ENCODE measurements around the gene IL1F10. TPM values are rescaled to one million over a fixed set of nuclear protein-coding genes. Genes with fewer than 3 reads are reported as not detected.

Gene IL1F10
- total RNA-seq, 1 donor from 2014 or later = not detected

GRCh38 chr2:113124181-113124961, 56.6 kb downstream of the IL1F10 start:
- no peak for TF ChIP-seq CTCF (IDR thresholded peaks at IDR 0.05)
- Mint-ChIP-seq H3K27ac (ENCODE audit: unreplicated experiment) (no peak overlapping the region), H3K27me3 (ENCODE audit: unreplicated experiment) (peaks cover 65% of the 10 kb centered on the region), H3K36me3 (ENCODE audit: unreplicated experiment) (no peaks in the 10 kb centered on the region), H3K9me3 (ENCODE audit: unreplicated experiment) (no peaks in the 10 kb centered on the region), H3K4me1 (ENCODE audit: unreplicated experiment) (no peaks in the 10 kb centered on the region), H3K4me3 (ENCODE audit: unreplicated experiment) (no peak overlapping the region)
- peak; percentile 54 for DNase-seq (ENCODE audit: extremely low spot score, unreplicated experiment)

Other genes starting within 250 kb of the IL1F10 start
- gene IL1B, start 231.2 kb upstream of the IL1F10 start, total RNA-seq = not detected in 2 replicates
- gene IL37, start 156.8 kb upstream of the IL1F10 start, total RNA-seq = not detected in 2 replicates
- not detected in 2 replicates for gene IL36G, start 90.0 kb upstream of the IL1F10 start, total RNA-seq
- gene IL36A, start 62.5 kb upstream of the IL1F10 start, total RNA-seq = not detected in 2 replicates
- not detected in 2 replicates for gene IL36B, start 15.1 kb upstream of the IL1F10 start, total RNA-seq
- not detected in 2 replicates for gene IL36RN, start 8.8 kb upstream of the IL1F10 start, total RNA-seq
- not detected in 2 replicates for gene IL1RN, start 59.6 kb downstream of the IL1F10 start, total RNA-seq
- 6.3 and 8.9 TPM in 2 replicates for gene PSD4, start 106.0 kb downstream of the IL1F10 start, total RNA-seq
- not detected in 2 replicates for gene PAX8, start 211.0 kb downstream of the IL1F10 start, total RNA-seq

All from osteocyte (in vitro differentiated cells).